Ovary (tissue), 9 donors: ENCODE data around the gene CACNA2D1. TPM values are rescaled to one million over a fixed set of nuclear protein-coding genes. Genes with fewer than 3 reads are reported as not detected.

Source experiments
- DNase-seq, 5 donors: peaks; one replicate each; pipeline ENCODE4 v3.0.0-alpha.2; 2019 to 2020
- H3K27ac ChIP-seq, 2 donors: fragments of 200-600 bp; one replicate each; pipeline versions ENCODE4 v1.5.1 to v1.8.0; 2019 to 2022
- H3K27me3 ChIP-seq: fragments of 200-600 bp; one replicate; pipeline ENCODE4 v1.8.0; 2022
- H3K36me3 ChIP-seq: fragments of 200-600 bp; sonication (generic); one replicate; pipeline ENCODE4 v1.5.1; 2019
- H3K4me1 ChIP-seq: one replicate; pipeline ENCODE4 v1.8.1; 2013; ENCODE audit warnings: mild to moderate bottlenecking, moderate library complexity; ENCODE audit not compliant: insufficient read depth
- H3K4me3 ChIP-seq: fragments of 200-600 bp; sonication (generic); one replicate; pipeline ENCODE4 v1.5.1; 2017
- H3K9me3 ChIP-seq, 2 donors: fragments of 200-600 bp in 1 of 2; sonication (generic) in 1 of 2; one replicate each; pipeline versions ENCODE4 v1.5.1 to v1.8.1; 2013 to 2019; ENCODE audit warnings: mild to moderate bottlenecking in 1 of 2, moderate library complexity in 1 of 2
- CTCF ChIP-seq, 3 donors: fragments of 450-650 bp in 2 of 3; fragments of 200-600 bp in 1 of 3; IDR thresholded peaks; one replicate each; pipeline versions ENCODE4 v1.5.1 to v1.8.0; 2016 to 2022; ENCODE audit warnings: antibody characterized with exemption in 3 of 3, mild to moderate bottlenecking in 1 of 3
- EP300 ChIP-seq: sonication (generic); formaldehyde crosslinking; IDR thresholded peaks from one replicate; pipeline ENCODE4 v1.6.1; 2017; ENCODE audit warnings: antibody characterized with exemption
- POLR2A ChIP-seq: fragments of 450-650 bp; IDR thresholded peaks from one replicate; pipeline ENCODE4 v1.6.1; 2017; ENCODE audit warnings: antibody characterized with exemption, mild to moderate bottlenecking, moderate library complexity
- WGBS, 3 donors: extraction: QIAGEN DNeasy Blood & Tissue Kit in 1 of 3; methylation state at CpG; one replicate each; pipeline versions ENCODE4 v1.1.5 to v1.1.7; 2013 to 2017; 5-methylcytosine and 5-hydroxymethylcytosine counted together
- intact Hi-C, 4 donors: fragments of 100-400 bp; cut with DNase I; formaldehyde crosslinking; loops; one replicate each; pipeline versions ENCODE4 v1.11.0 to v1.15.1; 2022 to 2023
- polyA plus RNA-seq, 2 donors: library from polyadenylated mRNA; stranded (reverse); fragments of 200-250 nt in 1 of 2; fragments of 350-450 nt in 1 of 2; fragmentation: Illumina TruSeq in 1 of 2; extraction: RNeasy Lipid Tissue Mini Kit (QIAGEN cat#74804) in 1 of 2; gene quantifications; one replicate each; pipeline ENCODE4 v1.2.3, GENCODE V29; 2013 to 2014
- total RNA-seq, 7 donors: library from RNA; depleted of rRNA in 2 of 7; stranded (reverse); fragments of >200 nt in 2 of 7; fragmentation: NEBNext Ultra II Directional in 3 of 7; extraction: Animal tissue kit (Norgen Biotek cat#: 25700) in 3 of 7; gene quantifications; one replicate each; pipeline versions ENCODE4 v1.1.0 to v1.2.4, GENCODE V29; 2016 to 2023
- donor health status: DM: no; HTN: no; CAD: no; lungs with moderate emphysema.
- donor health status: DM: no; HTN: no; CAD: no.
- donor health status: Bipolar disorder and iron deficiency.
- donor health status: DM: yes; HTN: yes; CAD: no.
- donor health status: DM: no; HTN: no; CAD: no.
- donor health status: DM: yes; HTN: yes; CAD: no.

Gene CACNA2D1
- total and polyA plus RNA-seq, 9 donors, result 6.6 to 34.2 (median 18.8) TPM

- Histone ChIP-seq H3K4me1 (no peaks in the 10 kb centered on the region), H3K9me3 (no peaks in the 10 kb centered on the region), H3K36me3 (no peaks in the 10 kb centered on the region), H3K4me3 (no peak overlapping the region), H3K27me3 (no peaks in the 10 kb centered on the region), H3K27ac (no peak overlapping the region)
- TF ChIP-seq EP300 (no peak), CTCF (IDR thresholded peaks at IDR 0.05) (no peak), POLR2A (no peak)
- DNase-seq, result no peak
- intact Hi-C loops, result no loop called here
- WGBS, 3 donors, result 62 to 74% (median 65%) methylated on average over 3 of the region's 3 CpGs
These were observed 179.4 kb downstream of the CACNA2D1 start for GRCh38 chr7:82263920-82264782.

- intact Hi-C loops, result no loop called here
- H3K27me3 ChIP-seq, result no peaks in the 10 kb centered on the region
- DNase-seq, result no peak
- TF ChIP-seq CTCF (IDR thresholded peaks at IDR 0.05) (no peak), POLR2A (no peak), EP300 (no peak)
- H3K9me3 ChIP-seq, result no peaks in the 10 kb centered on the region
- no peaks in the 10 kb centered on the region for H3K36me3 ChIP-seq
- no peak overlapping the region for H3K4me3 ChIP-seq
- H3K4me1 ChIP-seq, result no peaks in the 10 kb centered on the region
- 39 to 47% (median 40%) methylated on average over 2 of the region's 2 CpGs for WGBS, 3 donors
- H3K27ac ChIP-seq, result no peak overlapping the region
These were observed 185.4 kb downstream of the CACNA2D1 start for GRCh38 chr7:82258181-82258580.

DNA sequence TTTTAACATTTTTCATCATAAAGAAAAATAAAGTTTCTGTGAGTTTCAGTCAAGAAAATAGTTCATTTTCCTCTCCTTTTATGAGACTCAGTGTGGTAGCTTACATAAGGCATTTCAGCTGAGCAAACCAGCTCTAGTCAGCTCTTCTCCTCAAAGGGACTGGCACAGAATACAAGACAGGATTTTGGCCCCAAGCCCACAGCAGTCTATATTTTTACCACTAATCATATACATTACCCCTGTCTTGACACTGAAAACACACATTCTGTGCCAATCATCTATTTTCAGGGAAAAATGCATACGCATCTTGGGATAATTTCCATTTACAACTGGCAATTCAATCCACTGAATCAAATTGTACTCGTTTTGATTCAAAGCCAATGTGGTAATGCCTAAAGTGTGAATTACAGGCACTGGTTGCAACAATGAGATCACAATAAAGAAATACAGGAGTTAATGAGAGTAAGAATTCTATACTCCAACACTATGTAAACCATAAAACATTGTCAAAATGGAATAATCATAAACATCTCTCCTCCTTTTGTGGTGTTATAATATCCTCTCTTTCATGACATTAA is 186.4 kb downstream of the CACNA2D1 start:
- H3K9me3 ChIP-seq, result no peaks in the 10 kb centered on the region
- intact Hi-C loops, result no loop called here
- H3K4me1 ChIP-seq, result no peaks in the 10 kb centered on the region
- no peaks in the 10 kb centered on the region for H3K27me3 ChIP-seq
- no peaks in the 10 kb centered on the region for H3K36me3 ChIP-seq
- no peak for DNase-seq
- no peak overlapping the region for H3K27ac ChIP-seq
- no peak for TF ChIP-seq CTCF (IDR thresholded peaks at IDR 0.05)
- no peak overlapping the region for H3K4me3 ChIP-seq
- WGBS, 3 donors, result 94 to 97% (median 94%) methylated on average over 2 of the region's 2 CpGs

DNA sequence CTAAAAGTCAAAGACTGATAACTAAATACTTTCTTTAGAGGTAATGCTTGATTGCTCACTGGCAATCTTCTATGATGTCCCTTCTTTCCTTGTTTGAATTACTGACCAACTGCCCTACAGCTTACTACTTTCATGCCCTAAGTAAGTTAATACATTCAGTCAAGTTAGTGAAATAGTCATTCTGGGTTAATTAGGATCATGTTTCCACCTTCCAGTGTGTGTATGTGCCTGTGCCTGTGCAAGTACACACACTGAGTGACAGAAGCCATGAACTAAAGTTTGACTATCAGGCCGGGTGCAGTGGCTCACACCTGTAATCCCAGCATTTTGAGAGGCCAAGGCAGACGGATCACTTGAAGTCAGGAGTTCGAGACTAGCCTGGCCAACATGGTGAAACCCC is 187.9 kb downstream of the CACNA2D1 start:
- Histone ChIP-seq H3K27me3 (no peaks in the 10 kb centered on the region), H3K4me3 (no peak overlapping the region), H3K9me3 (no peaks in the 10 kb centered on the region), H3K27ac (no peak overlapping the region), H3K36me3 (no peaks in the 10 kb centered on the region), H3K4me1 (no peaks in the 10 kb centered on the region)
- TF ChIP-seq POLR2A (no peak), CTCF (IDR thresholded peaks at IDR 0.05) (no peak), EP300 (no peak)
- 94 to 98% (median 96%) methylated on average over 3 of the region's 3 CpGs for WGBS, 3 donors
- intact Hi-C loops, result no loop called here
- DNase-seq, result no peak
